Measurements from ENCODE around the gene KIF19.
"Not testable (repeated sequence)": the region's sequence is repeated elsewhere in the genome, so short reads cannot be mapped to it uniquely, and the experiment has no call there.

The KIF19 gene

GRCh38 chr17:74390680-74391653, 64.9 kb downstream of the KIF19 start:
- DNase-seq, result no peak

GRCh38 chr17:74391771-74392170, 65.7 kb downstream of the KIF19 start:
- no peak for DNase-seq

GRCh38 chr17:74392848-74393247, 66.8 kb downstream of the KIF19 start:
- no peak for DNase-seq

- no peak for DNase-seq
These were observed 67.4 kb downstream of the KIF19 start for GRCh38 chr17:74393346-74393942.

GRCh38 chr17:74394275-74394950, 68.4 kb downstream of the KIF19 start:
- no peak for DNase-seq

- DNase-seq, result no peak
These were observed 69.0 kb downstream of the KIF19 start for GRCh38 chr17:74394977-74395376.

GRCh38 chr17:74396567-74396966, 70.5 kb downstream of the KIF19 start:
- no peak for DNase-seq

GRCh38 chr17:74402048-74402447, 76.0 kb downstream of the KIF19 start:
- no peak for DNase-seq

- no peak for DNase-seq
These were observed 77.6 kb downstream of the KIF19 start for GRCh38 chr17:74403512-74404137.

- no peak for DNase-seq
These were observed 78.2 kb downstream of the KIF19 start for GRCh38 chr17:74404218-74404617.

GRCh38 chr17:74404789-74405188, 78.8 kb downstream of the KIF19 start:
- no peak for DNase-seq

GRCh38 chr17:74405311-74405710, 79.3 kb downstream of the KIF19 start:
- not testable (repeated sequence) for DNase-seq
